GM12865 (cell line): ENCODE results near the gene NEBL.

Experiments used
- DNase-seq: peaks from one replicate; pipeline ENCODE4 v3.0.0; 2010; ENCODE audit warnings: low read depth
- H3K4me3 ChIP-seq: 2 replicates; pipeline ENCODE4 v1.5.1; 2011; ENCODE audit warnings: mild to moderate bottlenecking, low read depth, low read length, control low read depth
- CTCF ChIP-seq: IDR thresholded peaks from 2 replicates; pipeline ENCODE4 v1.5.1; 2011; ENCODE audit warnings: low read length, control low read depth, low read depth, inconsistent platforms; ENCODE audit not compliant: insufficient read depth; ENCODE audit errors: missing control alignments

The NEBL gene

GRCh38 chr10:20853276-20853675 is 43.8 kb downstream of the NEBL start:
- DNase-seq = no peak
- no peak for TF ChIP-seq CTCF
- no peak overlapping the region for H3K4me3 ChIP-seq

- TF ChIP-seq CTCF = no peak
- no peak for DNase-seq
- no peak overlapping the region for H3K4me3 ChIP-seq
Observed at GRCh38 chr10:20852303-20852702, 44.8 kb downstream of the NEBL start.

- no peak overlapping the region for H3K4me3 ChIP-seq
- no peak for TF ChIP-seq CTCF
- no peak for DNase-seq
Observed at GRCh38 chr10:20847512-20847911, 49.6 kb downstream of the NEBL start.

GRCh38 chr10:20846263-20846662 is 50.8 kb downstream of the NEBL start:
- no peak for DNase-seq

GRCh38 chr10:20841419-20841818 is 55.7 kb downstream of the NEBL start:
- DNase-seq = no peak
- no peak overlapping the region for H3K4me3 ChIP-seq
- TF ChIP-seq CTCF = no peak

More at GRCh38 chr10:20846263-20846662, 50.8 kb downstream of the NEBL start:
- no peak overlapping the region for H3K4me3 ChIP-seq
- TF ChIP-seq CTCF = no peak

- no peak for DNase-seq
- no peak overlapping the region for H3K4me3 ChIP-seq
- no peak for TF ChIP-seq CTCF
Observed at GRCh38 chr10:20839910-20840309, 57.2 kb downstream of the NEBL start.

GRCh38 chr10:20839141-20839540 is 58.0 kb downstream of the NEBL start:
- H3K4me3 ChIP-seq = no peak overlapping the region
- TF ChIP-seq CTCF = no peak
- DNase-seq = no peak
